H1 (cell line): ENCODE measurements around the gene COL8A1.

Experiments used
- EGR1 ChIP-seq: IDR thresholded peaks from 2 replicates; pipeline ENCODE4 v1.6.1; 2011; ENCODE audit warnings: low read depth, low read length, borderline replicate concordance
- EZH2 ChIP-seq: fragments of 200-600 bp; sonication (generic); IDR thresholded peaks from 2 replicates; pipeline ENCODE4 v1.7.1; 2012; ENCODE audit warnings: low read depth, mild to moderate bottlenecking, moderate library complexity, low read length, inconsistent platforms; ENCODE audit not compliant: severe bottlenecking
- GABPA ChIP-seq: IDR thresholded peaks from 2 replicates; pipeline ENCODE4 v1.6.1; 2011; ENCODE audit warnings: mild to moderate bottlenecking, low read length, moderate library complexity, borderline replicate concordance; ENCODE audit not compliant: insufficient read depth
- JUN ChIP-seq: IDR thresholded peaks from 2 replicates; pipeline ENCODE4 v1.6.1; 2011; ENCODE audit warnings: low read depth, mild to moderate bottlenecking, improper control_type of control experiment, low read length
- RNF2 ChIP-seq: fragments of 200-900, 300-1000 bp; sonication (generic); IDR thresholded peaks from 2 replicates; pipeline ENCODE4 v1.7.1; 2016; ENCODE audit warnings: borderline replicate concordance, low read depth, mild to moderate bottlenecking, antibody characterized with exemption, low read length; ENCODE audit not compliant: poor library complexity, severe bottlenecking; ENCODE audit errors: missing control alignments
- RXRA ChIP-seq: IDR thresholded peaks from 2 replicates; pipeline ENCODE4 v1.6.1; 2011; ENCODE audit warnings: low read depth, mild to moderate bottlenecking, low read length, moderate library complexity; ENCODE audit not compliant: insufficient read depth
- SIN3A ChIP-seq, 2 experiments: IDR thresholded peaks in 1 of 2; conservative IDR thresholded peaks in 1 of 2; 2 replicates each; pipeline ENCODE4 v1.6.1; 2011 to 2012; ENCODE audit warnings: low read length in 2 of 2, improper control_type of control experiment in 1 of 2, low read depth in 1 of 2, mild to moderate bottlenecking in 1 of 2
- TEAD4 ChIP-seq: IDR thresholded peaks from 2 replicates; pipeline ENCODE4 v1.6.1; 2012; ENCODE audit warnings: low read depth, low read length, inconsistent platforms, mixed read lengths
- YY1 ChIP-seq: IDR thresholded peaks from 2 replicates; pipeline ENCODE4 v1.6.1; 2011; ENCODE audit warnings: low read depth, mild to moderate bottlenecking, low read length
- TF ChIP-seq, protein P1 (sequence below), 3 experiments: IDR thresholded peaks; 1 replicate in 2 of 3; 2 replicates in 1 of 3; pipeline versions ENCODE4 v1.5.1 to v1.6.1; 2011; ENCODE audit warnings: low read length in 3 of 3, mild to moderate bottlenecking in 3 of 3, inconsistent platforms in 2 of 3, low read depth in 1 of 3, moderate library complexity in 1 of 3; ENCODE audit not compliant: insufficient read depth in 1 of 3; ENCODE audit errors: control extremely low read depth in 1 of 3

GRCh38 chr3:99614768-99615167 is 23.6 kb upstream of the COL8A1 start:
- TF ChIP-seq TEAD4: no peak
- TF ChIP-seq, protein P1, sequence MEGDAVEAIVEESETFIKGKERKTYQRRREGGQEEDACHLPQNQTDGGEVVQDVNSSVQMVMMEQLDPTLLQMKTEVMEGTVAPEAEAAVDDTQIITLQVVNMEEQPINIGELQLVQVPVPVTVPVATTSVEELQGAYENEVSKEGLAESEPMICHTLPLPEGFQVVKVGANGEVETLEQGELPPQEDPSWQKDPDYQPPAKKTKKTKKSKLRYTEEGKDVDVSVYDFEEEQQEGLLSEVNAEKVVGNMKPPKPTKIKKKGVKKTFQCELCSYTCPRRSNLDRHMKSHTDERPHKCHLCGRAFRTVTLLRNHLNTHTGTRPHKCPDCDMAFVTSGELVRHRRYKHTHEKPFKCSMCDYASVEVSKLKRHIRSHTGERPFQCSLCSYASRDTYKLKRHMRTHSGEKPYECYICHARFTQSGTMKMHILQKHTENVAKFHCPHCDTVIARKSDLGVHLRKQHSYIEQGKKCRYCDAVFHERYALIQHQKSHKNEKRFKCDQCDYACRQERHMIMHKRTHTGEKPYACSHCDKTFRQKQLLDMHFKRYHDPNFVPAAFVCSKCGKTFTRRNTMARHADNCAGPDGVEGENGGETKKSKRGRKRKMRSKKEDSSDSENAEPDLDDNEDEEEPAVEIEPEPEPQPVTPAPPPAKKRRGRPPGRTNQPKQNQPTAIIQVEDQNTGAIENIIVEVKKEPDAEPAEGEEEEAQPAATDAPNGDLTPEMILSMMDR (IDR thresholded peaks at IDR 0.05; ENCODE audit: control extremely low read depth in 1 of 3, insufficient read depth in 1 of 3, low read depth in 1 of 3, low read length in 3 of 3): no peak
- TF ChIP-seq GABPA: no peak
- no peak for TF ChIP-seq RNF2
- TF ChIP-seq RXRA: no peak
- no peak for TF ChIP-seq EGR1
- no peak for TF ChIP-seq SIN3A (conservative IDR thresholded peaks at IDR 0.05 in 1 of 2, IDR thresholded peaks at IDR 0.05 in 1 of 2; ENCODE audit: low read depth in 1 of 2, low read length in 2 of 2)
- no peak for TF ChIP-seq JUN
- no peak for TF ChIP-seq YY1
- no peak for TF ChIP-seq EZH2
